K562 (cell line): ENCODE measurements around the gene FAM149B1. TPM values are rescaled to one million over a fixed set of nuclear protein-coding genes. Genes with fewer than 3 reads are reported as not detected.

Experiments used
- CBX8 ChIP-seq: fragments of 200-600 bp; sonication (generic); IDR thresholded peaks from 2 replicates; pipeline ENCODE4 v1.6.1; 2012; ENCODE audit warnings: borderline replicate concordance, mixed run types, low read depth, mild to moderate bottlenecking, moderate library complexity, mixed read lengths, low read length, control low read depth, inconsistent platforms; ENCODE audit not compliant: poor library complexity, severe bottlenecking; ENCODE audit errors: extremely low read depth
- ESRRB ChIP-seq: fragments of 250-450 bp; sonication (Bioruptor Pico); IDR thresholded peaks from 2 replicates; pipeline ENCODE4 v1.5.0; 2020; ENCODE audit warnings: mild to moderate bottlenecking, moderate library complexity, borderline replicate concordance
- EWSR1 ChIP-seq: fragments of 450-650 bp; IDR thresholded peaks from 2 replicates; pipeline ENCODE4 v1.6.1; 2018; ENCODE audit warnings: borderline replicate concordance, mild to moderate bottlenecking, low read depth, moderate library complexity; ENCODE audit not compliant: partially characterized antibody
- FOSL1 ChIP-seq: fragments of 200-800 bp; sonication (Bioruptor generic); conservative IDR thresholded peaks from 2 replicates; pipeline ENCODE4 v1.6.1; 2016; ENCODE audit warnings: missing genetic modification characterization, missing compliant biosample characterization
- GTF2E2 ChIP-seq: fragments of 200-800 bp; sonication (Bioruptor generic); IDR thresholded peaks from 2 replicates; pipeline ENCODE4 v1.6.1; 2016; ENCODE audit warnings: missing genetic modification characterization, missing compliant biosample characterization
- HDAC8 ChIP-seq: fragments of 450-650 bp; IDR thresholded peaks from 2 replicates; pipeline ENCODE4 v1.6.1; 2016; ENCODE audit warnings: mild to moderate bottlenecking, missing genetic modification characterization, moderate library complexity, missing compliant biosample characterization
- HNRNPH1 ChIP-seq: fragments of 200-400 bp; formaldehyde crosslinking; optimal IDR thresholded peaks from 2 replicates; pipeline ENCODE3; 2017; ENCODE audit warnings: low read depth, mild to moderate bottlenecking, low read length, moderate library complexity
- SMC3 ChIP-seq: conservative IDR thresholded peaks from 2 replicates; pipeline ENCODE4 v1.6.1; 2011; ENCODE audit warnings: low read depth, low read length, improper control_type of control experiment; ENCODE audit not compliant: insufficient read depth
- TBL1XR1 ChIP-seq, 2 experiments: IDR thresholded peaks; 2 replicates each; pipeline ENCODE4 v1.6.1; 2012; ENCODE audit warnings: improper control_type of control experiment in 2 of 2, low read length in 2 of 2, mild to moderate bottlenecking in 1 of 2
- TCF3 ChIP-seq: sonication (generic); formaldehyde crosslinking; IDR thresholded peaks from 2 replicates; pipeline ENCODE4 v1.4.0; 2020; ENCODE audit warnings: mild to moderate bottlenecking, missing genetic modification reagents
- TEAD2 ChIP-seq: fragments of 450-650 bp; IDR thresholded peaks from 2 replicates; pipeline ENCODE4 v1.6.1; 2016; ENCODE audit warnings: missing genetic modification characterization, control low read depth, missing compliant biosample characterization
- THRAP3 ChIP-seq: fragments of 450-650 bp; IDR thresholded peaks from 2 replicates; pipeline ENCODE4 v1.6.1; 2016; ENCODE audit warnings: mild to moderate bottlenecking, inconsistent platforms, borderline replicate concordance
- ZNF124 ChIP-seq: sonication (generic); formaldehyde crosslinking; IDR thresholded peaks from 2 replicates; pipeline ENCODE4 v1.8.1; 2022; ENCODE audit warnings: missing genetic modification reagents
- ZNF431 ChIP-seq: sonication (generic); formaldehyde crosslinking; IDR thresholded peaks from 2 replicates; pipeline ENCODE4 v1.8.0; 2022; ENCODE audit warnings: mild to moderate bottlenecking, missing genetic modification reagents
- ZNF717 ChIP-seq: fragments of 250-450 bp; sonication (Bioruptor Pico); IDR thresholded peaks from 2 replicates; pipeline ENCODE4 v1.5.0; 2021
- ZNF764 ChIP-seq: fragments of 250-450 bp; sonication (Bioruptor Pico); IDR thresholded peaks from 2 replicates; pipeline ENCODE4 v1.4.0; 2020; ENCODE audit warnings: low read depth, mild to moderate bottlenecking, moderate library complexity
- ZNF77 ChIP-seq: fragments of 250-450 bp; sonication (Bioruptor Pico); IDR thresholded peaks from 2 replicates; pipeline ENCODE4 v1.5.0; 2020
- polyA plus RNA-seq, 8 experiments: library from polyadenylated mRNA; depleted of rRNA in 4 of 8; stranded (reverse) in 5 of 8; unstranded in 3 of 8; fragments of >200 nt; fragmentation: Nextera tagmentation in 2 of 8; fragmentation: Illumina TruSeq in 1 of 8; extraction: Ambion mirVana in 2 of 8; extraction: Trizol in 1 of 8; gene quantifications; 2 replicates each; pipeline versions ENCODE4 v1.2.1 to v1.2.3, GENCODE V29; 2011 to 2014; ENCODE audit warnings: inconsistent platforms in 1 of 8, missing spikeins in 1 of 8
- total RNA-seq, 7 experiments: library from RNA; depleted of rRNA in 6 of 7; stranded (reverse); fragments of >200 nt in 6 of 7; fragmentation: Illumina TruSeq in 2 of 7; extraction: Trizol in 2 of 7; gene quantifications; 2 replicates each; pipeline versions ENCODE4 v1.2.1 to v1.2.3, GENCODE V29; 2011 to 2021; ENCODE audit warnings: low replicate concordance in 1 of 7
- TF ChIP-seq, protein P1 (sequence below): fragments of 450-650 bp; formaldehyde crosslinking; conservative IDR thresholded peaks from 2 replicates; pipeline ENCODE4 v1.4.0; 2022; ENCODE audit warnings: mild to moderate bottlenecking, missing genetic modification characterization
- TF ChIP-seq, protein P2 (sequence below): conservative IDR thresholded peaks from 2 replicates; pipeline ENCODE4 v1.6.1; 2011; ENCODE audit warnings: low read depth, mild to moderate bottlenecking, low read length; ENCODE audit not compliant: control insufficient read depth
- TF ChIP-seq, protein P3 (sequence below): IDR thresholded peaks from 2 replicates; pipeline ENCODE4 v1.6.1; 2012; ENCODE audit warnings: low read depth, low read length, improper control_type of control experiment, borderline replicate concordance
- TF ChIP-seq, protein P4 (sequence below): sonication (generic); formaldehyde crosslinking; IDR thresholded peaks from 2 replicates; pipeline ENCODE4 v1.5.0; 2020; ENCODE audit warnings: missing genetic modification reagents
- TF ChIP-seq, protein P5 (sequence below): sonication (generic); formaldehyde crosslinking; IDR thresholded peaks from 2 replicates; pipeline ENCODE4 v1.8.0; 2022; ENCODE audit warnings: missing genetic modification reagents, mild to moderate bottlenecking, moderate library complexity, borderline replicate concordance

FAM149B1 gene
- total and polyA plus RNA-seq, 9 of the 15 experiments (the other 6 are each of a cell fraction or from before 2014, with no cell fraction given) = 4.2 to 18.5 (median 9.3) TPM

DNA sequence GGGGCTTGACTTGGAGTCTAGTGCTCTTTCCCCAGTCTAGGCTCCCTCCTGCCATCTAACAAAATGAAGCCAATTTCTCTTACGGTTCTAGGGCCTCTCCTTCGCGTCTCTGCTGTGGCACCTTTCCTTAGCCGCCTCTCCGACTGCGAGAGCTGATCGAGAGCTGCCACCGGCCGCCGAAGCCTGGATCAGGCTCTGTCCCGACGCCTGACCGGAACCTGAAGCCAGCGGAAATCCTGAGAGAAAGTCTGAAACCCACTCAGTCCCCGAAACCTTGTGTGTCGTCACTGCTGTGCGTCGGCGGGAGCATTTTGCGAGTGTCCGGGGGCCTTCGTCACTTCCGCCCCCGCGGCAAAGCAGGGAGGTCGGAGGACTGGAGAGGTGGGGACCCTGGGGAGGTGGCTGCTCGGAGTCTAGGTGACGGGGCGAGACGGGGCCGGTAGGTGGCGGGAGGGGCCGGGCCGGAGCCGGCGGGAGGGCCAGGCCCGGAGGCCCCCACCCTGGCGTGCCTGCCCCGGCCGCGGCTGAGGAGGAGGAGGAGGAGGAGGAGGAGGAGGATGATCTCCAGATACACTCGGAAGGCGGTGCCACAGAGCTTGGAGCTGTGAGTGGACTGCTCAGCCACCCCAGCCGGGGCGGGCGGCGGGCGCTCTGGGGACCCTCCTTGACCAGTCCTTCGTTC, at the start of gene FAM149B1, which contains the start of gene ECD (continued):
- TF ChIP-seq TBL1XR1 (IDR thresholded peaks at IDR 0.05; ENCODE audit: low read length in 2 of 2) = peak; percentile 58 to 100; a peak in 3 of 4 replicates
- TF ChIP-seq TEAD2 = no peak
- TF ChIP-seq FOSL1 (tag) = peak; percentile 3; the same call in 1 of the 2 replicates
- TF ChIP-seq, protein P1, sequence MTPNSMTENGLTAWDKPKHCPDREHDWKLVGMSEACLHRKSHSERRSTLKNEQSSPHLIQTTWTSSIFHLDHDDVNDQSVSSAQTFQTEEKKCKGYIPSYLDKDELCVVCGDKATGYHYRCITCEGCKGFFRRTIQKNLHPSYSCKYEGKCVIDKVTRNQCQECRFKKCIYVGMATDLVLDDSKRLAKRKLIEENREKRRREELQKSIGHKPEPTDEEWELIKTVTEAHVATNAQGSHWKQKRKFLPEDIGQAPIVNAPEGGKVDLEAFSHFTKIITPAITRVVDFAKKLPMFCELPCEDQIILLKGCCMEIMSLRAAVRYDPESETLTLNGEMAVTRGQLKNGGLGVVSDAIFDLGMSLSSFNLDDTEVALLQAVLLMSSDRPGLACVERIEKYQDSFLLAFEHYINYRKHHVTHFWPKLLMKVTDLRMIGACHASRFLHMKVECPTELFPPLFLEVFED = no peak
- TF ChIP-seq, protein P2, sequence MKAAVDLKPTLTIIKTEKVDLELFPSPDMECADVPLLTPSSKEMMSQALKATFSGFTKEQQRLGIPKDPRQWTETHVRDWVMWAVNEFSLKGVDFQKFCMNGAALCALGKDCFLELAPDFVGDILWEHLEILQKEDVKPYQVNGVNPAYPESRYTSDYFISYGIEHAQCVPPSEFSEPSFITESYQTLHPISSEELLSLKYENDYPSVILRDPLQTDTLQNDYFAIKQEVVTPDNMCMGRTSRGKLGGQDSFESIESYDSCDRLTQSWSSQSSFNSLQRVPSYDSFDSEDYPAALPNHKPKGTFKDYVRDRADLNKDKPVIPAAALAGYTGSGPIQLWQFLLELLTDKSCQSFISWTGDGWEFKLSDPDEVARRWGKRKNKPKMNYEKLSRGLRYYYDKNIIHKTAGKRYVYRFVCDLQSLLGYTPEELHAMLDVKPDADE = peak; percentile 76; the same call in 1 of the 2 replicates
- no peak for TF ChIP-seq ZNF717 (CRISPR knock-in tag)
- TF ChIP-seq ZNF431 (CRISPR knock-in tag) = no peak
- TF ChIP-seq ZNF77 (CRISPR knock-in tag) = no peak
- TF ChIP-seq, protein P3, sequence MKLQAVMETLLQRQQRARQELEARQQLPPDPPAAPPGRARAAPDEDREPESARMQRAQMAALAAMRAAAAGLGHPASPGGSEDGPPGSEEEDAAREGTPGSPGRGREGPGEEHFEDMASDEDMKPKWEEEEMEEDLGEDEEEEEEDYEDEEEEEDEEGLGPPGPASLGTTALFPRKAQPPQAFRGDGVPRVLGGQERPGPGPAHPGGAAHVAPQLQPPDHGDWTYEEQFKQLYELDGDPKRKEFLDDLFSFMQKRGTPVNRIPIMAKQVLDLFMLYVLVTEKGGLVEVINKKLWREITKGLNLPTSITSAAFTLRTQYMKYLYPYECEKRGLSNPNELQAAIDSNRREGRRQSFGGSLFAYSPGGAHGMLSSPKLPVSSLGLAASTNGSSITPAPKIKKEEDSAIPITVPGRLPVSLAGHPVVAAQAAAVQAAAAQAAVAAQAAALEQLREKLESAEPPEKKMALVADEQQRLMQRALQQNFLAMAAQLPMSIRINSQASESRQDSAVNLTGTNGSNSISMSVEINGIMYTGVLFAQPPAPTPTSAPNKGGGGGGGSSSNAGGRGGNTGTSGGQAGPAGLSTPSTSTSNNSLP = no peak; the same call in 1 of the 2 replicates
- TF ChIP-seq, protein P4, sequence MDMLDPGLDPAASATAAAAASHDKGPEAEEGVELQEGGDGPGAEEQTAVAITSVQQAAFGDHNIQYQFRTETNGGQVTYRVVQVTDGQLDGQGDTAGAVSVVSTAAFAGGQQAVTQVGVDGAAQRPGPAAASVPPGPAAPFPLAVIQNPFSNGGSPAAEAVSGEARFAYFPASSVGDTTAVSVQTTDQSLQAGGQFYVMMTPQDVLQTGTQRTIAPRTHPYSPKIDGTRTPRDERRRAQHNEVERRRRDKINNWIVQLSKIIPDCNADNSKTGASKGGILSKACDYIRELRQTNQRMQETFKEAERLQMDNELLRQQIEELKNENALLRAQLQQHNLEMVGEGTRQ = no peak
- no peak for TF ChIP-seq ZNF124 (CRISPR knock-in tag)
- no peak for TF ChIP-seq THRAP3
- TF ChIP-seq CBX8 = no peak
- no peak for TF ChIP-seq ESRRB (CRISPR knock-in tag)
- TF ChIP-seq GTF2E2 = peak; percentile 85
- 0 out of 2 replicates have a peak, but pooled peaks have one; percentile 23 for TF ChIP-seq SMC3
- peak; percentile 41; the same call in 1 of the 2 replicates for TF ChIP-seq TCF3 (CRISPR knock-in tag)
- TF ChIP-seq HNRNPH1 = no peak
- no peak for TF ChIP-seq EWSR1
- no peak for TF ChIP-seq ZNF764 (CRISPR knock-in tag)
- TF ChIP-seq HDAC8 (tag) = no peak
- TF ChIP-seq, protein P5, sequence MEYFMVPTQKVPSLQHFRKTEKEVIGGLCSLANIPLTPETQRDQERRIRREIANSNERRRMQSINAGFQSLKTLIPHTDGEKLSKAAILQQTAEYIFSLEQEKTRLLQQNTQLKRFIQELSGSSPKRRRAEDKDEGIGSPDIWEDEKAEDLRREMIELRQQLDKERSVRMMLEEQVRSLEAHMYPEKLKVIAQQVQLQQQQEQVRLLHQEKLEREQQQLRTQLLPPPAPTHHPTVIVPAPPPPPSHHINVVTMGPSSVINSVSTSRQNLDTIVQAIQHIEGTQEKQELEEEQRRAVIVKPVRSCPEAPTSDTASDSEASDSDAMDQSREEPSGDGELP (CRISPR knock-in tag) = peak; percentile 78; the same call in 1 of the 2 replicates
